Thyroid gland (tissue), 4 donors: ENCODE data around the gene ITGA11. TPM values are rescaled to one million over a fixed set of nuclear protein-coding genes. Genes with fewer than 3 reads are reported as not detected.

ENCODE experiments used
- DNase-seq, 2 donors: peaks; one replicate each; pipeline ENCODE4 v3.0.0-alpha.2; 2019
- H3K27ac ChIP-seq, 3 donors: fragments of 200-600 bp; sonication (generic); 1 replicate in 2 of 3; 2 replicates in 1 of 3; pipeline ENCODE4 v1.5.1; 2016 to 2019; ENCODE audit warnings: mild to moderate bottlenecking in 1 of 3, moderate library complexity in 1 of 3
- H3K27me3 ChIP-seq: fragments of 200-600 bp; sonication (generic); one replicate; pipeline ENCODE4 v1.5.1; 2019
- H3K36me3 ChIP-seq, 2 donors: fragments of 200-600 bp; sonication (generic); one replicate each; pipeline ENCODE4 v1.5.1; 2016 to 2019
- H3K4me1 ChIP-seq, 2 donors: fragments of 200-600 bp; sonication (generic); one replicate each; pipeline ENCODE4 v1.5.1; 2017 to 2019
- H3K4me3 ChIP-seq, 3 donors: fragments of 200-600 bp; sonication (generic); replicated peaks in 1 of 3; 1 replicate in 2 of 3; 2 replicates in 1 of 3; pipeline ENCODE4 v1.5.1; 2016; ENCODE audit warnings: mild to moderate bottlenecking in 1 of 3
- H3K9me3 ChIP-seq: fragments of 200-600 bp; sonication (generic); one replicate; pipeline ENCODE4 v1.5.1; 2017
- CTCF ChIP-seq, 6 experiments: fragments of 200-600 bp in 3 of 6; fragments of 450-650 bp in 3 of 6; sonication (generic) in 3 of 6; IDR thresholded peaks; one replicate each; pipeline ENCODE4 v1.5.1; 2016 to 2019; ENCODE audit warnings: antibody characterized with exemption in 6 of 6, mild to moderate bottlenecking in 2 of 6, inconsistent platforms in 1 of 6, moderate library complexity in 1 of 6
- POLR2A ChIP-seq, 2 donors: fragments of 450-650 bp; IDR thresholded peaks; one replicate each; pipeline ENCODE4 v1.6.1; 2017; ENCODE audit warnings: antibody characterized with exemption in 2 of 2, mild to moderate bottlenecking in 2 of 2, moderate library complexity in 1 of 2
- WGBS, 2 donors: methylation state at CpG; one replicate each; pipeline ENCODE4 v1.1.5; 2017; 5-methylcytosine and 5-hydroxymethylcytosine counted together
- intact Hi-C: fragments of 100-400 bp; cut with DNase I; formaldehyde crosslinking; loops from one replicate; pipeline ENCODE4 v1.15.1; 2023
- total RNA-seq, 4 donors: library from RNA; depleted of rRNA; stranded (reverse); fragments of >200 nt; gene quantifications; one replicate each; pipeline ENCODE4 v1.2.3, GENCODE V29; 2016

The ITGA11 gene
- total RNA-seq, 4 donors from 2014 or later: 3.0 to 6.1 (median 4.3) TPM

GRCh38 chr15:68334661-68335124 is 97.3 kb downstream of the ITGA11 start:
- 73 to 84% methylated on average over 9 of the region's 9 CpGs for WGBS, 2 donors
- no peak for DNase-seq
- no peak overlapping the region for H3K4me3 ChIP-seq
- peaks cover 5 to 26% of the 10 kb centered on the region in 2 donors for H3K4me1 ChIP-seq
- intact Hi-C loops: no loop called here
- no peaks in the 10 kb centered on the region for H3K9me3 ChIP-seq
- no peaks in the 10 kb centered on the region for H3K27me3 ChIP-seq
- no peaks in the 10 kb centered on the region for H3K36me3 ChIP-seq
- TF ChIP-seq POLR2A (IDR thresholded peaks at IDR 0.05): no peak
- TF ChIP-seq CTCF (IDR thresholded peaks at IDR 0.05): no peak
- peak overlapping the region in 1 of 3 donors; percentile 28 for H3K27ac ChIP-seq

GRCh38 chr15:68333775-68334470 is 98.0 kb downstream of the ITGA11 start:
- Histone ChIP-seq H3K4me3 (no peak overlapping the region), H3K9me3 (no peaks in the 10 kb centered on the region), H3K36me3 (no peaks in the 10 kb centered on the region), H3K27me3 (no peaks in the 10 kb centered on the region), H3K27ac (peak overlapping the region in 1 of 3 donors; percentile 28), H3K4me1 (peaks cover 6 to 34% of the 10 kb centered on the region in 2 donors)
- intact Hi-C loops: no loop called here
- no peak for TF ChIP-seq CTCF (IDR thresholded peaks at IDR 0.05)
- TF ChIP-seq POLR2A (IDR thresholded peaks at IDR 0.05): no peak
- WGBS, 2 donors: 79% methylated on average over 8 of the region's 8 CpGs
- DNase-seq: no peak

DNA sequence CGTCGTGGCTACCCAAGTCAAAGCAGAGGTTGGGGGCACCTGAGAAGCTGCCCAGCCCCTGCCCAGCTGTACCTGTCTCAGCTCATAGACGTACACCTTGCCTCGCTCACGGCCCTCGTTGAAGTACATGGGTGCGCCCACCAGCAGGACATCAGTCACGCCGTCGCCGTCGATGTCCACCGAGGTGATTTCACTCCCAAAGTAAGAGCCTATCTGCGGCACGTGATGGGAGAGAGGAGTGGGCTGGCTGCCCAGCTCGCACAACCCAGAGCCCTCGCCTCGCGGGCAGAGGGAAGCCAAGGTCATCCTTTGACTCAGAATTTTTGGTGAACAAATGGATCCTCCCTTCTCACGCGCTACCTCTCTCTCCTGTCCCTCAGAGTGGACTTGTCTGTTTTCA is 99.7 kb downstream of the ITGA11 start:
- Histone ChIP-seq H3K4me1 (peaks cover 6 to 37% of the 10 kb centered on the region in 2 donors), H3K27me3 (no peaks in the 10 kb centered on the region), H3K9me3 (no peaks in the 10 kb centered on the region), H3K27ac (no peak overlapping the region), H3K36me3 (no peaks in the 10 kb centered on the region), H3K4me3 (no peak overlapping the region)
- WGBS, 2 donors: 95 to 98% methylated on average over 21 of the region's 21 CpGs
- no peak for DNase-seq
- TF ChIP-seq CTCF (IDR thresholded peaks at IDR 0.05) (no peak), POLR2A (IDR thresholded peaks at IDR 0.05) (no peak)
- intact Hi-C loops: no loop called here

DNA sequence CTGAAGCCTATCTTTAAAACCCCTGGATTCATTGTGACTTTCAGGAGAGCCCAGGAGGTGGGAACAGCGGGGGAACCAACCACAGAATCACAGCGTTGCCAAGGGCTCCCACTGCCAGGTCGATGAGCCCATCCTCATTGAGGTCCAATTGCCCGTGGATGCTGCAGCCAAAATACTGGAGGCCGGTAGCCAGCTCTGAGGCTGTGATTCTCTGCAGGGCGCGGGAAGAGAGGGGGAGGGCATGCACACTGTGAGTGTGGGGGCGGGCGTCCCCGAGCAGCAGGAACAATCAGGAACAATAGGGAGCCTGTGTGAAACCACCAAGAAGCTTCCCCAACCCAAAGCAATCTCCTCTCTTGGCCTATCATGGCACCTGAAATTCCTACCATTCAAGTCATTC is 101.1 kb downstream of the ITGA11 start:
- Histone ChIP-seq H3K27me3 (no peaks in the 10 kb centered on the region), H3K36me3 (no peaks in the 10 kb centered on the region), H3K9me3 (no peaks in the 10 kb centered on the region), H3K27ac (no peak overlapping the region), H3K4me1 (peaks cover 6 to 37% of the 10 kb centered on the region in 2 donors), H3K4me3 (no peak overlapping the region)
- WGBS, 2 donors: 33 to 43% methylated on average over 10 of the region's 10 CpGs
- DNase-seq: peak; percentile 22 to 41
- intact Hi-C loops: no loop called here
- no peak for TF ChIP-seq CTCF (IDR thresholded peaks at IDR 0.05)
- no peak for TF ChIP-seq POLR2A (IDR thresholded peaks at IDR 0.05)

- 25 to 36% methylated on average over 6 of the region's 6 CpGs for WGBS, 2 donors
- intact Hi-C loops: no loop called here
- DNase-seq: peak; percentile 41 to 53
- peak overlapping the region in 1 of 3 donors; percentile 33 for H3K27ac ChIP-seq
- no peaks in the 10 kb centered on the region for H3K36me3 ChIP-seq
- H3K27me3 ChIP-seq: no peaks in the 10 kb centered on the region
- H3K4me1 ChIP-seq: peaks cover 6 to 35% of the 10 kb centered on the region in 2 donors
- no peak for TF ChIP-seq POLR2A (IDR thresholded peaks at IDR 0.05)
- no peak for TF ChIP-seq CTCF (IDR thresholded peaks at IDR 0.05)
- H3K9me3 ChIP-seq: no peaks in the 10 kb centered on the region
- H3K4me3 ChIP-seq: no peak overlapping the region
Observed at GRCh38 chr15:68330416-68330815, 101.5 kb downstream of the ITGA11 start.
